ENCODE measurements around the gene VMP1.
A peak's percentile ranks its signal among the peaks of the same experiment; 100 is the strongest.
"Not testable (repeated sequence)": the region's sequence is repeated elsewhere in the genome, so short reads cannot be mapped to it uniquely, and the experiment has no call there.

The VMP1 gene

DNA sequence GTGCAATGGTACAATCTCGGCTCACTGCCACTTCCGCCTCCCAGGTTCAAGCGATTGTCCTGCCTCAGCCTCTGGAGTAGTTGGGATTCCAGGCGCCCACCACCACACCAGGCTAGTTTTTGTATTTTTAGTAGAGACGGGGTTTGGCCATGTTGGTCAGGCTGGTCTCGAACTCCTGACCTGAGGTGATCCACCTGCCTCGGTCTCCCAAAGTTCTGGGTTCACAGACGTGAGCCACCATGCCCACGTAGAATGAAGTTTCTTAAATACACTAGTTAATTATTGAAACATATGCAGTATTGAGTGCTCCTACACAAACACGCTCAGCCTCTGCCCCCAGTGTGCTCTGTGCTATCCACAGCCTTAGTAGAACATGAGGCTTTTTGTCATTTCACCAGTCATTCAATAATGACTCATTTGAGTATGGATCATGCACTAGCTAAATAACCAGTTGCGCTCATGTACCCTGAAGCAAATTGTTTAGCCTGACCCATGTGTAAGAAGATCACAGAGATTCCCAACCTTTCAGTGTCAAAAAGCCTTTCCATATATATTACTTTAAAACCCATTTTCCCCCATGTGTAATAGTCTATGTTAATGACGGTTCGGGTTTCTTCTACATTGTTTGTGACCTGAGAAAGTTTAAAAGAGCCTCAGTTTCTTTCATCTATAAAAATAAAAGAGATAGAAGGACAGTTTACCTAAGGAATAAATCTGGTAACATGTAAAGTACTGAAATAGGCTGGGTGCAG is 135.6 kb downstream of the VMP1 start:
- DNase-seq: no peak

DNA sequence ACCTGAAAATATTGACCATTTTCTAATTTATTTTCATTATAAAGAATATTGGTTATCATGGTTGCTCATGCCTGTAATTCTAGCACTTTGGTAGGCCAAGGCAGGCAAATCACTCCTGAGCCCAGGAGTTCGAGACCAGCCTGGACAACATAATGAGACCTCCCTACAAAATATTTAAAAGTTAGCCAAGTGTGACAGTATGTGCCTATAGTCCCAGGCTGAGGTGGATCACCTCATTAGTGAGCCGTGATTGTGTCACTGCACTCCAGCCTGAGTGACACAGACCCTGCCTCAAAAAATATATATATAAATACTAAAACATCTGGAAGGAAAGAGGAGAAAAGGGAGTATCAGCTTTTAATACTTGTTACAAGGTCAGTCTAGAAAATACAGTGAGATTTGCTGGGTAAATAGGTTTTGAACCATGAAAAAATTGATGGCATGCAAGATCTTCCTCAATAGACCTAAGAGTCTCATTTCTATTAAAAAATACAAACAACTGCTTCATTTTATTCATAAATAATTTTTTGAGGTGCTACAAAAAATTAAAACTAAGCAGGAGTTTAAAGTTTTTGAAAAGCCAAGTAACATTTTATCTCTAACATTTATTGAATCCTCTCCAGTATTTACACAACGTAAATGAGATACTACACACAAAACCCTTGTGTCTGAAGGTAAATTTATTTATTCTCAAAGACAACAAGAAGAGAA is 137.6 kb downstream of the VMP1 start:
- no peak for DNase-seq

DNA sequence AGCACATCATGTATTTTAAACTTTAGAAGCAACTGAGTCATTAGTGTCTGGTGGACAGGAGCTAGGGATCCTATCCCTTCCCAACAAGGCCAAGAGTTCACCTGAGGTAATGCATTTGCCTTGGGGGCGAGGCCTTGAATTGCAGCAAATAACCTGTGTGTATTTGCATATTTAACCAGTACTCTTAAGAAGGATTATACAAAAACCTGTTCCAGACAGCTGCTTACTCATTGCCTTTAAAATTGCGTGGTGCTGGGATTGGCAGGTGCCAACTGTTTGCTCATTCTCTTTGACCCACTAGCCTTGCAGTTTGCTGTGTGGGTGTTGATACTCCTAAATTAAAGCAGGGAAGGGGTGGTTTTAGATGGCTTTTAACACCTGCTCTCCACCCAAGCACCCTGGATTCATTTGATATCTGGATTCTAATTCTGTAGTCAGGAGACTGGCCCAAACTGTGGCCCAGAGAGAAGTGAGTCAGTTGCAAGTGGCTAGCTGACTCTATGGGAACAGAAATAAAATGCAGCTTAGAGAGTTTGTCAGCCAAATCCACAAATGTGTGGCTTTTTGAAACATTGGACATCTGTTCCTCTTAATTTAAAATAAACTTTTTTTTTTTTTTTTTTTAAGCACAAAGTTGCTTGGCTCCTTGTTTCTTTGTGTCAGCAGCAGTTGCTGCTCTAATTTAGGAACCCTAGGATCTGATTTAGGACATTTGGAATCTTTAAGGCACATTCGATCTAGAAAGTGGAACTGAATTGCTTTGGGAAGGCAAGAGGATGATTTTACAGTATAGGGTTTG is 138.3 kb downstream of the VMP1 start:
- DNase-seq: peak in 1 of 2 donors; percentile 40

DNA sequence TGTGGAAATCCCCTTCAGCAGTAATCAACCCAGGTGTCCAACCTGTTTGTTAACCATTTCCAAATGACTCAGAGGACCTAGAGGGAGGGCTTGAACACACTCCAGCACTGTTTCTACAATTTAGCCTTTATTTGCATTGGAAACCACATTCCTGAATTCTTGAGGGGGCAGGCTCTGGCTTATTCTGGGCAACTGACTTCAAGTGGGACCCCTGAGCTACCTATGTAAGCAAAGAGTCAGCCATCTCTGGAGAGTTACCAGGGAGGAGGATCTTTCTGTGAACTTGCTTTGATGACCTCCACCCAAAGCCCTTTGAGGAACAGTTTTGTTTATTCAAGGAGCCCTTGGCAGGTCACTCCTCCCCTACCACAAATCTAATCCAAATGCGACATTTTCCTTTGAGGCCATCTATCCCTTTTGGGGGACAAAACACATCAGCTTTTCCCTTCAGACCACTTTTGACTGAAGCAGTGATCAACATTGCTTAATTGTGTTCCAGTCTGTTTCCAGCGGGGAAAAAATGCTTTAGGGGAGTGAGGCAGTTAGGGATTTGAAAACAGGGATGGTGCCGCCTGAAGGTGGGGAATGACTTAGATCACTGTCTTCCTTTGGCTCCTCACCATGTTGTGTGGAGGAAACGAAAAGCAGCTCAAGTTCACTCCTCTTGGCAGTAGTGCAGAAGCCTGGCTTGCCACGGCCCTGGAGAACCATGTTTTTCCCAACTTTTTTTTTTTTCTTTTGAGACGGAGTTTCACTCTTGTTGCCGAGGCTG is 139.1 kb downstream of the VMP1 start:
- no peak for DNase-seq

DNA sequence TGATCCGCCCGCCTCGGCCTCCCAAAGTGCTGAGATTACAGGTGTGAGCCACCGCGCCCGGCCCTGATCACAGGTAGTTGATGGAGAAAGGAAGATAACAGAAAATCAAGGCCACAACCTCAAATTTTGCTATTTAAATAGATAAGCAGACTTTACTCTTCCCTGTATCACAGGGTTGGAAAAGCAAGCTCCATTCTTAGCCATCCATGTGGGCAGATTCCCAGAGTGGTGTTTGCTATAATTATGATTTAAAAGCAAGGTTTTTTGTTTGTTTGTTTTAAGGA is 140.9 kb downstream of the VMP1 start:
- no peak for DNase-seq

DNA sequence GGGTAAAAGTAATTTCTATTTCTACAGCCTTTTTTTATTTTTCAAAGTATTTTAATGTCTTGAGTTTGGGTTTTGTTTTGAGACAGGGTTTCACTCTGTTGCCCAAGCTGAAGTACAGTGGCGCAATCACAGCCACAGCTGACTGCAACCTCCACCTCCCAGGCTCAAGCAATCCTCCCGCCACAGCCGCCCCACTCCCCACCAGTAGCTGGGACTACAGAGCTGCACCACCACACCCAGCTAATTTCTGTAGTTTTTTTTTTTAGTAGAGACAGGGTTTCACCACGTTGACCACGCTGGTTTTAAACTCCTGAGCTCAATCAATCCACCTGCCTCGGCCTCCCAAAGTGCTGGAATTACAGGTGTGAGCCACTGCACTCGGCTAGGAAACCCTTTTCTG is 141.3 kb downstream of the VMP1 start:
- no peak for DNase-seq

DNA sequence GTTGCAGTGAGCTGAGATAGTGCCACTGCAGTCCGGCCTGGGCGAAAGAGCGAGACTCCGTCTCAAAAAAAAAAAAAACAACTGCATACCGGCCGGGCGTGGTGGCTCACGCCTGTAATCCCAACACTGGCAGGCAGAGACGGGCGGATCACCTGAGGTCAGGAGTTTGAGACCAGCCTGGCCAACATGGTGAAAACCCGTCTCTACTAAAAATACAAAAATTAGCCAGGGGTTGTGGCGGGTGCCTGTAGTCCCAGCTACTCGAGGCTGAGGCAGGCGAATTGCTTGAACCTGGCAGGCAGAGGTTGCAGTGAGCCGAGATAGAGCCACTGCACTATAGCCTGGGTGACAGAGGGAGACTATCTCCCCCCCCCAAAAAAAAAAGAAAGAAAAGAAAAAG is 142.9 kb downstream of the VMP1 start:
- DNase-seq: not testable (repeated sequence)

DNA sequence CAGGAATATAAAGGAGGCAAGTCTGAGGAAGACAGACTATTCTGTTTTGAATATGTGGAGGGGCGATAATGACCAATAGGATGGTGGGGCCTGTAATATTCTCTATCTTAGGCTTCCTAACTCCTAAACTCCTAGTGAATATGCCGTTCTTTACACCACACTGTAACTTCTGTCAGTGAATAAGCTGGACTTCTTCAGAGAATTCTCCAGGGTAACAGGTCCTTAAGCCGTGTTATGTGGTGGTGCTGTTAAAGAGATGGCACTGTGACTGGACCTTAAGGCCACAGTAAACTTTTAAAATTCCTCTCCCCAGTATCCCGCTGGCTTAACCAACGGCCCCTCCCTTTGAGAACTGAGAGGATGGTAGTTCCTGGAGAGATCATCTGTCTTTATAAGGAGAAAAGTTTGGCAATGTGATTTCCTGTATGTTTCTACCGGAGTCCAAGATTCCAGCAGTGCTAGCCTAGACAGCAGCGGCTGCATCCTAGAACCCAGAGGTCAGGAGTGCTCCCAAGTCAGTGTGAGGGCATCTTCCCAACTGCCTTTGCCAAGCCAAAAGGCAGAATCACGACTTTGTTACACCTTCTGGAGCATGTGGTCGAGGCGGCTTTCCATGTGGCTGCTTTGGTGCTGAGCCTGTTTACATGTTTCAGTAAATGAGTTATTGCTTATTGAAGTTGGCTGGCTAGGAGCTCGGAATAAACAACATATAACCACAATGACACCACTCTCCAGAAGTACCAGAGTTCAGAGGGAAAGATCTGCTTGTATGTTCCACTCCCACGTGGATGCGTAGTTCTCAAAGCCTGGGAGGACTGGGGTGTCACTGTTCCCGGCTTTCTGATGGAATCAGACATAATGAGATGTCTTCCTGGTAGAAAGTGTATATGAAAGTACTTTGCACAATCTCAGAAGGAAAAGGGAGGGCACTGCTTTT is 144.3 kb downstream of the VMP1 start:
- DNase-seq: no peak

DNA sequence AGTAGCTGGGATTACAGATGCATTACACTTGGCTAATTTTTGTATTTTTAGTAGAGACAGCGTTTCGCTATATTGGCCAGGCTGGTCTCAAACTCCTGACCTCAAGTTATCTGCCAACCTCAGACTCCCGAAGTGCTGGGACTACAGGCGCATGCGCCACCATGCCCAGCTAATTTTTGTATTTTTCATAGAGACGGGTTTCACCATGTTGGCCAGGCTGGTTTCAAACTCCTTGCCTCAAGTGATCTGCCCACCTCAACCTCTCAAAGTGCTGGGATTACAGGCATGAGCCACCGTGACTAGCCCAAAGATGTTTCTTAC is 145.4 kb downstream of the VMP1 start:
- DNase-seq: not testable (repeated sequence)

DNA sequence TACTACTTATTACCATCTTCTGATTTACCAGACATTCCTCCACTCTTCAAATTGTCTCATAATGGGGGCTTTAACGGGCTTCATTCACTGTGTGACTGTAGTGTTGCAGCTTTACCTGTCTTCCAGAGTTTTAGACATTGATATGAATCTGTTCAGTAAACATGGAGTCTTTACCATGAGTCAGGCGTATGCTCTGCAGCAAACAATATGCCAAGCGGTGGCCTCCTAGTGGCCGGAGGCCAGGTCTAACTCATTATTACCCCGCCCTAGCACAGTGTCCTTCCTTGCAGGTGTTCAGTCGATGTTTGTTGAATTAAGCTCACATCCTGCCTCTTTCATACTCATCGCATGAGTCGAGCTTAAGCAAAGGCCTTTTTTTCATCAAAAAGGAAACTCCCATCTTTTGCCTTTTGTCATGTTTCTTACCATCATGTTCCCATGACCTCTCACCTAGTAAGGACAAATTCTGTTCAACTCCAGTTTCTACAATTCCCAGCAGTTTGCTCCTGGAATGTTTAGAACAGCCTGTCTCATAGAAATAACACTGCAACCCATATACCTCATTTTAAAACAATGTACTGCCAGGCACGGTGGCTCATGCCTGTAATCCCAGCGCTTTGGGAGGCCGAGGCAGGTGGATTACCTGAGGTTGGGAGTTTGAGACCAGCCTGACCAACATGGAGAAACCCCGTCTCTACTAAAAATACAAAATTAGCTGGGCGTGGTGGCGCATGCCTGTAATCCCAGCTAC is 145.9 kb downstream of the VMP1 start:
- DNase-seq: no peak

DNA sequence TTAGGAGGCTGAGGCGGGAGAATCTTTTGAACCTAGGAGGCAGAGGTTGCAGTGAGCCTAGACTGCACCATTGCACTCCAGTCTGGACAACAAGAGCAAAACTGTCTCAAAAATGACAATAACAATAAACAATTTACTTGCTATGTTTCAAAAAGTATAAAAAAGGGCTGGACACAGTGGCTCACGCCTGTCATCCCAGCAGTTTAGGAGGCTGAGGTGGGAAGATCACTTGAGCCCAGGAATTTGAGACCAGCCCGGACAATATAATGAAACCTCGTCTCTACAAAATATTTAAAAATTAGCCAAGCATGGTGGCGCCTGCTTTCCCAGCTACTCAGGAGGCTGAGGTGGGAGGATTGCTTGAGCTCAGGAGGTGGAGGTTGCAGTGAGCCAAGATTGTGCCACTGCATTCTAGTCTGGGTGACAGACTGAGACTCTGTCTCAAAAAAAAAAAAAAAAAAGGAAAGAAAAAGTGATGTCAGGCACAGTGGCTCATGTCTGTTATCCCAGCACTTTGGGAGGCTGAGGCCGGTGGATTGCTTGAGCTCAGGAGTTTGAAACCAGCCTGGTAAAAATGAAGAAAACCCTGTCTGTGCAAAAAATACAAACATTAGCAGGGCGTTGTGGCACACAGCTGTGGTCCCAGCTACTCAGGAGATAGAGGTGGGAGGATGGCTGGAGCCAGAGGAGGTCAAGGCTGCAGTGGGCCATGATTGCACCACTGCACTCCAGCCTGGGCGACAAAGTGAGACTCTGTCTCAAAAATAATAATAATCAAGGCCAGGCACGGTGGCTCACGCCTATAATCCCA is 146.7 kb downstream of the VMP1 start:
- not testable (repeated sequence) for DNase-seq

DNA sequence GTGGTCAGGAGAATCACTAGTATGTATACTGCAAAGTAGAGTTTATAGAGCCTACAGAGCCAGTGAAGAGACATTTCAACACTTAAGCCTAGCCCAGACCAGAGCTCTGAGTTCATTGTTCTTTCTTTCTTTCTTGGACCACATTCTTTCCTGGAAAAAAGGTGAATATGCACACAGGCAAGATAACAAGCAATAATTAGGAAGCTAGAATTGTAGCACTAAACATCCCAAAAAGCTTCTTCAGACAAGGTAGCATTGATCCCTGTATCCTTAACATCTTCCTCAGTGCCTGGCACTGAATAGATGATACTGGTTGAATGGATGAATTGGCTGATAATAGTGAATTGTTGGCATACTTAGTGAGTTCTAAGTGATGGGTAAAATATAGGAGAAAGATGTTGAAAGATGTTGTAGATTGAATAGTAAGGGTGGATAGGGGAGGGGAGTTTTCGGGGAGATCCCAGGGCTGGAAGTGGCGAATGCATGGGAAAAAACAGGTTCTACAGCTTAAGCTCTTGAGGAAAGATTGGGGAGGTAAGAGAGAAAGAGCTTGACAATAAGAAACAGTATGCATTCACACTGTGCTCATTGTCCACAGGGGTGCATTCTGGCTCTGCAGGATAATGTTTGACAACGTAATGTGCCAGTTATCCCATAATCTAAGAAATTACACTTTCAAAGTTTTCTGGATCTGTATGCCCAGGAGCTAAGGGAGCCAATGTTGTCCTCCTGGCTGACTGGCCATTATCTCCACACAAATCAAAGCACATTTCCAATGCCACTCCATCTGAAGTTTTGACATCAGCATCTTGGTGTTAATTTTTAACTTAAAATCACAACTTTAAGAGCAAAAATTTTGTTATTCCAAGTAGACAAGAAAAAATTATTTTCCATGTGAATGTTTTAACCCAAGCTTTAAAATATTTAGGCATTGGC is 149.7 kb downstream of the VMP1 start:
- no peak for DNase-seq

DNA sequence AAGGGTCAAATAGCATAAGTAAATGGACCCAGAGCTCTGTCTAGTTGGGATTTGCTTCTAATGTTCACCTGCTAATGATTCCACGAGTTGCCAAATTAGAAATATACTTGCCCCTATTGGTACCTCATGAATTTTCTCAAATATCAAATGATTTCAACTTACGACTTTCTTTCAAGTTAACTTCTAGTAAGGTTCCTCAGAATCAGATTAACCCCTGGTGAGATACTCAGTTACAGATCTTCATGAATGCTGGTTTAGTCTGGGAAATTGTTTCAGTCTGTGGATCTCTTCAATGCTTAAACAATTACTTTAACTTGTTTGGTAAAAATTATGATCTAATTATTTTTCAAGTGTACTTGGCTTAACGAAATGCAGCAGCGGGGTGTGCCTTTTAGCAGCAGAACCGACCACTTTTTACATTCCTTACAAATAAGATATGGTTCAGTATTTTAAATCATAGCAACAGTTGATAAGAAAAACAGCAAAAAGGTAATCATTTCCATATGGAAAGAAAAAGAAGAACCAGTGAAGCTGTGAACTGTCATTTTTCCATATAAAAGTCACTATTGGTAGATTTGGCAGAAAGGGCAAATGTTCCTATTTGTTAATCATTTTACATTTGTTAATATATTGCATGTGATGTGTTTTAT is 150.8 kb downstream of the VMP1 start:
- no peak for DNase-seq

DNA sequence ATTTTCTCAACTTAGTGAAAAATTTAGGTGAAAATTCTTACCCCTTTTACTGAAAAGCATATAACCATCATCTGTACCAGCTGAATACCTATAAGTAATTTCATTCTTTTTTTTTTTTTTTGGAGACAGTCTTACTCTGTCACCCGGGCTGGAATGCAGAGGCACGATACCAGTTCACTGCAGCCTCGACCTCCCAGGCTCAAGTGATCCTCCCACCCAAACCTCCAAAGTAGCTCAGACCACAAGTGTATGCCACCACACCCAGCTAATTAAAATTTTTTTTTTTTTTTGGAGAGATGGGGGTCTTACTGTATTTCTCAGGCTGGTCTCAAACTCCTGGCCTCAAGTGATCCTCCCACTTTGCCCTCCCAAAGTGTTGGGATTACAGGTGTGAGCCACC is 151.5 kb downstream of the VMP1 start:
- DNase-seq: no peak

DNA sequence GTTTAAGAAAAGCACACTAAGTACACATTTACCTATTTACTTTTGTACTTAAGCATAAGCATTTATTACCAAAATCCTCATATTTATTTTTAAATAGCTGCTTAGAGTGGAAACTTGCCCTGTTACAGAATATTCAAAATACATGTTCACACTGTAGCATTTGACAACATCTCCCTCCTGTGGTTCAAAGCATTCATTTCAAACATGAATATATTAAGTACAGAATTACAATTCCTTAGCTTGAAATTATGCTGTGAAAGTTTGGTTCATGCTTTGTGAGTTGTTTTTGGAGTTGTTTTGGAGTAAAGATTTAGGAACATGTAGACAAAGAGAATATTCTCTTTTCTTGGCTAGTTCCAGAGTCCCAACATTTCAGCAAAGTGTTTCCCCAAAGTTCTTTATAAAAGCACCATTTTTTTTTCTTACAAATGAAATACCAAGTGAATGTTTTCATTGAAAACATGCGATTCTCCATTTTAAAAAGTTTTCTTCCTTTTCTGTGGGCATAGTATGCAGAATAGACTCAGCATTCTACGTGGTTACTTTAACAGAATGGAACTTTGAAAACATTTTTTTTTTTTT is 152.1 kb downstream of the VMP1 start:
- peak in 1 of 2 donors; percentile 58 for DNase-seq

DNA sequence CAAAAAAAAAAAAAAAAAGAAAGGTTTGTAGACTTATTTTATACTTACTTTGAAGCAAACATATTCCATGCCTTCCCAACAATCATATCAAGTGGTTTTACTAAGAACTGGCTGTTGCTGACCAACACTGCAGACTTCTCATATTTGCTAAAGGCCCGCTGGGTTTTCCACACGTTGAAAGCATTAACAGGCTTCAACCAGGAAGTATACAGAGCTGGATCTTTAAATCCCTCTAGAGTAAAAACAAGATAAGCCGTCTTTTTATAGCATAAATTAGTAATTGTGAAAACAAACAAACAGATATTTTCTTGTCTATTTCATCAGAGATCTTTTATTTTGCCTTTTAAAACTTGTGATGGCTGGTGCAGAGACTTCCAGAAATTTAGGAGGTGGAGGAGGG is 156.2 kb downstream of the VMP1 start:
- no peak for DNase-seq

DNA sequence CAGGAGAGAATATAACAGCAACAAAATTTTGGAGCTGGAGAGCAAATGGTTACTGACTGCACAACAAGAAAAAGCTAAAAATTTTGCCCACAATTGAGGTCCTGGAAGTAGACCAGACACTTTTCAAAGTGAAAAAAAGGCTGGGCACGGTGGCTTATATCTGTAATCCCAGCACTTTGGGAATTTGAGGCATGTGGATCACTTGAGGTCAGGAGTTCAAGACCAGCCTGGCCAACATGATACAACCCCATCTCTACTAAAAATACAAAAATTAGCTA is 162.4 kb downstream of the VMP1 start:
- no peak for DNase-seq

DNA sequence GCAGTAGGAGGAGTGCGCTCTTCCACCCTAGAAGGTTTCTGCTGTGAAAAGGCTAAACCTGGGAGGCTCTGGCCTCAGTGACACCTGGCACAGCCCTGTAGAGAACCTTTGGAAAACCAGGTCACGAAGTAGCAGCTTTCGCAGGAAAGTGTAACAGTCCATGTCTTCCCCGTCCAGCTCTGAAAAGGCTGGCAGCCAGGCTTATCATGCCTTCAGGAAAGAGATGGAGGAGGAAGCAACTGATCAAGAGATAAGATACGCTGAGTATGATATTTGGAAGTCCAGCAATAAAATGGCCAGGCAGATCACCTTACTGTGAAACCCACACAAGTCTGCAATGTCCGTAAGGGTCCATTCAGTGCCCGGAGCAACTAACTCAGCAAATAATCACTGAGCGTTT is 163.0 kb downstream of the VMP1 start:
- DNase-seq: no peak

DNA sequence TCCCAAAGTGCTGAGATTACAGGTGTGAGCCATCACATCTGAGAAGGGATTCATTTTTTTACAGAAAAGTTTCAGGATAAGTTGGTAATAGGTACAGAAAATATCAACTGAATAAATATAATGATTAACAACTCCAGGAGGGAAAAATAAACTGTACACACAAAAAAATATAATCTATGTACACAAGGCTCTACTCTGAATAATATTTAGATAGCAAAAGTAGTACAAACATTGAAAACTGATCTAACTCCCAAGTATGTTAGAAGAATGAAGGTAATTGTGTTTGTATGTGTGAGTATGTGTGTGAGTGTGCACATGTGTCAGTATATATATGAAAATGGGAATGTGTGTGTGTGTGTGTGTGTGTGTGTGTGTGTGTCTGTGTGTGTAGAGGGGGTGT is 164.9 kb downstream of the VMP1 start:
- DNase-seq: no peak

All from hippocampal formation (tissue), 2 donors.